H1 (cell line): ENCODE data around the gene CHST8. TPM values are rescaled to one million over a fixed set of nuclear protein-coding genes. Genes with fewer than 3 reads are reported as not detected.

Experiments used
- SIX5 ChIP-seq: IDR thresholded peaks from 2 replicates; pipeline ENCODE4 v1.6.1; 2011; ENCODE audit warnings: mild to moderate bottlenecking, low read depth, low read length
- polyA plus RNA-seq, 7 experiments: library from polyadenylated mRNA; depleted of rRNA in 3 of 7; stranded (reverse) in 5 of 7; unstranded in 2 of 7; fragments of >200 nt in 5 of 7; fragments of 200-250 nt in 2 of 7; gene quantifications; 1 replicate in 5 of 7; 2 replicates in 1 of 7; 4 replicates in 1 of 7; pipeline versions ENCODE4 v1.2.1 to v1.2.3, GENCODE V29; 2011 to 2013; ENCODE audit warnings: missing spikeins in 2 of 7, mixed read lengths in 2 of 7
- total RNA-seq: library from RNA; stranded (reverse); fragmentation: NEBNext Ultra II Directional; extraction: Animal tissue kit (Norgen Biotek cat#: 25700); gene quantifications from 2 replicates; pipeline ENCODE4 v1.2.1, GENCODE V29; 2021

Gene CHST8
- total and polyA plus RNA-seq, 2 of the 8 experiments (the other 6 are each of a cell fraction or from before 2014, with no cell fraction given), result 10.8 to 28.2 TPM

- TF ChIP-seq SIX5, result no peak
Measured at GRCh38 chr19:33809960-33810359, 188.2 kb downstream of the CHST8 start (continued).
